Right lobe of liver (tissue), 4 donors: ENCODE data around the gene ARFGAP1.

Source experiments
- CTCF ChIP-seq, 4 donors: fragments of 200-600 bp in 3 of 4; fragments of 450-650 bp in 1 of 4; IDR thresholded peaks; one replicate each; pipeline versions ENCODE4 v1.5.1 to v1.8.0; 2016 to 2022; ENCODE audit warnings: antibody characterized with exemption in 4 of 4, mild to moderate bottlenecking in 2 of 4
- POLR2A ChIP-seq: fragments of 450-650 bp; IDR thresholded peaks from one replicate; pipeline ENCODE4 v1.6.1; 2017; ENCODE audit warnings: antibody characterized with exemption, mild to moderate bottlenecking
- donor health status: DM: no; HTN: no; CAD: no.
- donor health status: DM: no; HTN: no; CAD: no.
- donor health status: DM: no; HTN: yes; CAD: no.

DNA sequence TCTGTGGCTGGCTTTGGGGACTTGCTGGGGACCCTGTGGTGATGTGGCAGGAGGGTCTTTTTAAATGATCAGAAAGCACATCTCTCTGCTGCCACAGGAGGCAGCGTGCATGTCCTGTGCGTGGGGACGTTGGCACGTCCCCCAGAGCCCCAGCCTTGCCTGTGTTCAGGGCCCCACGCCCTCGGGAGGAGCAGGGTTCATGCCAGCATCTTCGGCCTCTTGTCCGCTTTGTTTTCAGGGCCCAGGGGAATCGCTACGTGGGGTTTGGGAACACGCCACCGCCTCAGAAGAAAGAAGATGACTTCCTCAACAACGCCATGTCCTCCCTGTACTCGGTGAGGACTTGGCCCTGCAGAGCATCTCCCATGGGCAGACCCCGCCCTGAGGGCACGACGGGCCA, 6.0 kb downstream of the ARFGAP1 start:
- TF ChIP-seq CTCF (IDR thresholded peaks at IDR 0.05) (no peak), POLR2A (no peak)
